K562 (cell line): Measurements from ENCODE around the gene RNF207. TPM values are rescaled to one million over a fixed set of nuclear protein-coding genes. Genes with fewer than 3 reads are reported as not detected.

ENCODE experiments used
- ATF2 ChIP-seq: sonication (generic); formaldehyde crosslinking; IDR thresholded peaks from 2 replicates; pipeline ENCODE4 v1.8.1; 2022; ENCODE audit warnings: missing genetic modification reagents
- ATF3 ChIP-seq, 2 experiments: fragments of 450-650 bp in 1 of 2; sonication (generic) in 1 of 2; formaldehyde crosslinking in 1 of 2; IDR thresholded peaks in 1 of 2; conservative IDR thresholded peaks in 1 of 2; 2 replicates each; pipeline versions ENCODE4 v1.6.1 to v1.8.1; 2016 to 2023; ENCODE audit warnings: mild to moderate bottlenecking in 2 of 2, moderate library complexity in 2 of 2, inconsistent platforms in 1 of 2, missing genetic modification reagents in 1 of 2
- BMI1 ChIP-seq: fragments of 150-350 bp; IDR thresholded peaks from 2 replicates; pipeline ENCODE4 v1.6.1; 2014; ENCODE audit warnings: low read length
- C11orf30 ChIP-seq: fragments of 450-650 bp; IDR thresholded peaks from 2 replicates; pipeline ENCODE4 v1.6.1; 2016; ENCODE audit warnings: low read depth, mild to moderate bottlenecking
- CBFA2T3 ChIP-seq: fragments of 450-650 bp; IDR thresholded peaks from 2 replicates; pipeline ENCODE4 v1.6.1; 2017
- CCAR2 ChIP-seq: fragments of 200-400 bp; formaldehyde crosslinking; IDR thresholded peaks from 2 replicates; pipeline ENCODE4 v1.6.1; 2017; ENCODE audit warnings: mild to moderate bottlenecking, low read depth, low read length
- MED1 ChIP-seq: sonication (generic); formaldehyde crosslinking; IDR thresholded peaks from 2 replicates; pipeline ENCODE4 v1.8.1; 2023; ENCODE audit warnings: missing genetic modification reagents, borderline replicate concordance
- NR0B1 ChIP-seq: fragments of 450-650 bp; IDR thresholded peaks from one replicate; pipeline ENCODE4 v1.6.1; 2018; ENCODE audit warnings: mild to moderate bottlenecking, moderate library complexity; ENCODE audit not compliant: partially characterized antibody
- POLR2A ChIP-seq: fragments of 450-650 bp; conservative IDR thresholded peaks from 2 replicates; pipeline ENCODE4 v1.6.1; 2016
- PRMT5 ChIP-seq: sonication (generic); formaldehyde crosslinking; IDR thresholded peaks from 2 replicates; pipeline ENCODE4 v1.5.0; 2020; ENCODE audit warnings: missing genetic modification reagents
- RAD21 ChIP-seq, 2 experiments: fragments of 250-450 bp in 1 of 2; fragments of 450-650 bp in 1 of 2; sonication (Bioruptor Pico) in 1 of 2; formaldehyde crosslinking in 1 of 2; IDR thresholded peaks in 1 of 2; conservative IDR thresholded peaks in 1 of 2; 2 replicates each; pipeline versions ENCODE4 v1.4.0 to v1.8.0; 2020 to 2022; ENCODE audit warnings: mild to moderate bottlenecking in 2 of 2, moderate library complexity in 1 of 2
- RREB1 ChIP-seq: fragments of 250-450 bp; sonication (Bioruptor Pico); IDR thresholded peaks from 2 replicates; pipeline ENCODE4 v1.4.0; 2020
- SLC30A9 ChIP-seq: fragments of 250-450 bp; sonication (Bioruptor Pico); IDR thresholded peaks from 2 replicates; pipeline ENCODE4 v1.8.0; 2022; ENCODE audit warnings: mild to moderate bottlenecking, moderate library complexity
- STAT5A ChIP-seq: IDR thresholded peaks from 2 replicates; pipeline ENCODE4 v1.6.1; 2012; ENCODE audit warnings: low read length, inconsistent platforms, borderline replicate concordance
- TSC22D4 ChIP-seq: fragments of 450-650 bp; IDR thresholded peaks from 2 replicates; pipeline ENCODE4 v1.6.1; 2016; ENCODE audit warnings: missing genetic modification characterization, missing biosample characterization, control low read depth
- ZBTB8A ChIP-seq: fragments of 450-650 bp; IDR thresholded peaks from 2 replicates; pipeline ENCODE4 v1.6.1; 2018; ENCODE audit warnings: mild to moderate bottlenecking, moderate library complexity; ENCODE audit not compliant: partially characterized antibody
- ZC3H8 ChIP-seq: fragments of 450-650 bp; IDR thresholded peaks from 2 replicates; pipeline ENCODE4 v1.6.1; 2017
- ZKSCAN8 ChIP-seq: fragments of 200-800 bp; sonication (Bioruptor generic); IDR thresholded peaks from 2 replicates; pipeline ENCODE4 v1.6.1; 2016; ENCODE audit warnings: missing genetic modification characterization, missing compliant biosample characterization
- ZNF316 ChIP-seq: fragments of 450-650 bp; IDR thresholded peaks from 2 replicates; pipeline ENCODE4 v1.6.1; 2016
- polyA plus RNA-seq, 8 experiments: library from polyadenylated mRNA; depleted of rRNA in 4 of 8; stranded (reverse) in 5 of 8; unstranded in 3 of 8; fragments of >200 nt; fragmentation: Nextera tagmentation in 2 of 8; fragmentation: Illumina TruSeq in 1 of 8; extraction: Ambion mirVana in 2 of 8; extraction: Trizol in 1 of 8; gene quantifications; 2 replicates each; pipeline versions ENCODE4 v1.2.1 to v1.2.3, GENCODE V29; 2011 to 2014; ENCODE audit warnings: inconsistent platforms in 1 of 8, missing spikeins in 1 of 8
- total RNA-seq, 7 experiments: library from RNA; depleted of rRNA in 6 of 7; stranded (reverse); fragments of >200 nt in 6 of 7; fragmentation: Illumina TruSeq in 2 of 7; extraction: Trizol in 2 of 7; gene quantifications; 2 replicates each; pipeline versions ENCODE4 v1.2.1 to v1.2.3, GENCODE V29; 2011 to 2021; ENCODE audit warnings: low replicate concordance in 1 of 7

The RNF207 gene
- total and polyA plus RNA-seq, 9 of the 15 experiments (the other 6 are each of a cell fraction or from before 2014, with no cell fraction given) = 2.7 to 30.6 (median 12.9) TPM

- TF ChIP-seq RAD21 (CRISPR knock-in tag; conservative IDR thresholded peaks at IDR 0.05 in 1 of 2, IDR thresholded peaks at IDR 0.05 in 1 of 2) (no peak), SLC30A9 (no peak), ZC3H8 (no peak), CCAR2 (no peak), ZKSCAN8 (CRISPR knock-in tag) (no peak), PRMT5 (CRISPR knock-in tag) (peak; percentile 89), STAT5A (no peak; the same call in 1 of the 2 replicates), RREB1 (0 out of 2 replicates have a peak, but pooled peaks have one; percentile 23), TSC22D4 (tag) (no peak), BMI1 (0 out of 2 replicates have a peak, but pooled peaks have one; percentile 27), ZBTB8A (no peak), MED1 (CRISPR knock-in tag) (no peak), C11orf30 (peak; percentile 88), NR0B1 (no peak), POLR2A (peak; percentile 98), ZNF316 (no peak), CBFA2T3 (no peak; the same call in 1 of the 2 replicates), ATF3 (IDR thresholded peaks at IDR 0.05) (peak; percentile 18; the same call in 1 of the 2 replicates), ATF3 (CRISPR knock-in tag; conservative IDR thresholded peaks at IDR 0.05) (0 out of 2 replicates have a peak, but pooled peaks have one; percentile 42), ATF2 (CRISPR knock-in tag) (no peak)
Measured at GRCh38 chr1:6199298-6200187, 6.4 kb upstream of the RNF207 start, which contains the start of gene RPL22 (continued).
